Progenitor cell of endocrine pancreas (in vitro differentiated cells): ENCODE measurements around the gene IZUMO4. TPM values are rescaled to one million over a fixed set of nuclear protein-coding genes. Genes with fewer than 3 reads are reported as not detected.
A peak's percentile ranks its signal among the peaks of the same experiment; 100 is the strongest.

ENCODE experiments used
- DNase-seq: peaks from one replicate; pipeline ENCODE4 v3.0.0; 2021; ENCODE audit warnings: low spot score; ENCODE audit not compliant: unreplicated experiment
- H3K27ac Mint-ChIP-seq: 2 replicates; pipeline ENCODE4 v1.8.0; 2021; ENCODE audit warnings: mild to moderate bottlenecking, moderate library complexity, mixed read lengths
- H3K27me3 Mint-ChIP-seq: 2 replicates; pipeline ENCODE4 v1.8.0; 2021; ENCODE audit warnings: mixed read lengths
- H3K36me3 Mint-ChIP-seq: 2 replicates; pipeline ENCODE4 v1.8.0; 2022; ENCODE audit warnings: mixed read lengths; ENCODE audit not compliant: insufficient read depth
- H3K4me1 Mint-ChIP-seq: 2 replicates; pipeline ENCODE4 v1.8.0; 2021; ENCODE audit warnings: low read depth, mixed read lengths
- H3K4me3 Mint-ChIP-seq: 2 replicates; pipeline ENCODE4 v1.8.0; 2021; ENCODE audit warnings: low read depth, mild to moderate bottlenecking, moderate library complexity, mixed read lengths
- H3K9me3 Mint-ChIP-seq: 2 replicates; pipeline ENCODE4 v1.8.0; 2021; ENCODE audit warnings: low read depth, mixed read lengths
- total RNA-seq: library from RNA; stranded (reverse); gene quantifications from 2 replicates; pipeline ENCODE4 v1.2.1, GENCODE V29; 2021
- TF ChIP-seq, protein P1 (sequence below): fragments of 200-600 bp; sonication (generic); IDR thresholded peaks from one replicate; pipeline ENCODE4 v1.5.0; 2021; ENCODE audit warnings: antibody characterized with exemption, mild to moderate bottlenecking; ENCODE audit not compliant: unreplicated experiment

The IZUMO4 gene
- total RNA-seq, 1 donor from 2014 or later, result 16.5 TPM

- TF ChIP-seq, protein P1, sequence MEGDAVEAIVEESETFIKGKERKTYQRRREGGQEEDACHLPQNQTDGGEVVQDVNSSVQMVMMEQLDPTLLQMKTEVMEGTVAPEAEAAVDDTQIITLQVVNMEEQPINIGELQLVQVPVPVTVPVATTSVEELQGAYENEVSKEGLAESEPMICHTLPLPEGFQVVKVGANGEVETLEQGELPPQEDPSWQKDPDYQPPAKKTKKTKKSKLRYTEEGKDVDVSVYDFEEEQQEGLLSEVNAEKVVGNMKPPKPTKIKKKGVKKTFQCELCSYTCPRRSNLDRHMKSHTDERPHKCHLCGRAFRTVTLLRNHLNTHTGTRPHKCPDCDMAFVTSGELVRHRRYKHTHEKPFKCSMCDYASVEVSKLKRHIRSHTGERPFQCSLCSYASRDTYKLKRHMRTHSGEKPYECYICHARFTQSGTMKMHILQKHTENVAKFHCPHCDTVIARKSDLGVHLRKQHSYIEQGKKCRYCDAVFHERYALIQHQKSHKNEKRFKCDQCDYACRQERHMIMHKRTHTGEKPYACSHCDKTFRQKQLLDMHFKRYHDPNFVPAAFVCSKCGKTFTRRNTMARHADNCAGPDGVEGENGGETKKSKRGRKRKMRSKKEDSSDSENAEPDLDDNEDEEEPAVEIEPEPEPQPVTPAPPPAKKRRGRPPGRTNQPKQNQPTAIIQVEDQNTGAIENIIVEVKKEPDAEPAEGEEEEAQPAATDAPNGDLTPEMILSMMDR, result no peak
- Mint-ChIP-seq H3K27me3 (no peaks in the 10 kb centered on the region), H3K4me1 (peaks cover 18% of the 10 kb centered on the region), H3K36me3 (no peaks in the 10 kb centered on the region), H3K4me3 (no peak overlapping the region), H3K27ac (no peak overlapping the region), H3K9me3 (no peaks in the 10 kb centered on the region)
- no peak for DNase-seq
Measured at GRCh38 chr19:2064395-2064787, 32.3 kb upstream of the IZUMO4 start.

GRCh38 chr19:2064788-2065524 is 31.8 kb upstream of the IZUMO4 start:
- Mint-ChIP-seq H3K4me3 (no peak overlapping the region), H3K27ac (no peak overlapping the region), H3K36me3 (peaks cover 3% of the 10 kb centered on the region), H3K9me3 (no peaks in the 10 kb centered on the region), H3K4me1 (peaks cover 16% of the 10 kb centered on the region), H3K27me3 (no peaks in the 10 kb centered on the region)
- no peak for DNase-seq
- TF ChIP-seq, protein P1, result no peak

GRCh38 chr19:2070436-2070827 is 26.3 kb upstream of the IZUMO4 start:
- no peak overlapping the region for H3K27ac Mint-ChIP-seq
- peaks cover 21% of the 10 kb centered on the region for H3K36me3 Mint-ChIP-seq
- TF ChIP-seq, protein P1, result no peak
- H3K27me3 Mint-ChIP-seq, result no peaks in the 10 kb centered on the region
- H3K4me1 Mint-ChIP-seq, result no peaks in the 10 kb centered on the region
- DNase-seq, result no peak
- no peak overlapping the region for H3K4me3 Mint-ChIP-seq
- H3K9me3 Mint-ChIP-seq, result no peaks in the 10 kb centered on the region

DNA sequence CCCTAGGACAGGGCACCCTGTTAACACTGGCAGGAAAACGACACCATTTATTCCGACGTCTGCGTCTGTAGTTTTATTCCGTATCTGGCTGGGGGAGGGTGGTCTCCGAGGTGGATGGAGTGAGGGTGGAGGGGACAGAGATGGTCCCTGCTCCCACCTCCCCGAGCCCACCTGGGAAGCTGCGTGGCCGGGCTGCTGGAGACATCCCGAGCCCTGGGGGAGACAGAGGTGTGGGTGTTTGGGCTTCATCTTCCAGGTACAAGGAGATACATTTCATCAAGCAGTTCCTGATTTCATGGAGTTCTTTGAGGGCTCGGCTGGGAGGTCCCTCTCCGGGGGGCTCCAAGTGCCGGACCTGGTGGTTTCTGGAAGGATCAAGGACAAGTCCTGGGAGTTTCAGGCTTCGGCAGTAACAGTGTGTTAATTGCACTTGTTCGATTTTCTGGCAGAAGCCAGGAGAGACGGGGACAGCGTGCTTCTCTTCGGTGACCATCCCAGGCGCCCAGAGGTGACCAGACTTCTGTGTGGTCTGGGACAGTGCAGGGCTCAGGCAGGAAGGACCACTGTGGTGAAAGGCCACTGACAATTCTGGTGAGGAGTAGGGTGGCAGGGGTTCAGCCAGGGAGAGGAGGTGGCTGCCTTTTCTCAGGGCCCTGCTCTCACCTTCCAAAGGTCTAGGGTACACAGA is 25.6 kb upstream of the IZUMO4 start:
- Mint-ChIP-seq H3K27me3 (no peaks in the 10 kb centered on the region), H3K9me3 (no peaks in the 10 kb centered on the region), H3K4me1 (no peaks in the 10 kb centered on the region), H3K36me3 (peaks cover 21% of the 10 kb centered on the region), H3K4me3 (no peak overlapping the region), H3K27ac (peak overlapping the region; percentile 92)
- TF ChIP-seq, protein P1, result no peak
- no peak for DNase-seq

DNA sequence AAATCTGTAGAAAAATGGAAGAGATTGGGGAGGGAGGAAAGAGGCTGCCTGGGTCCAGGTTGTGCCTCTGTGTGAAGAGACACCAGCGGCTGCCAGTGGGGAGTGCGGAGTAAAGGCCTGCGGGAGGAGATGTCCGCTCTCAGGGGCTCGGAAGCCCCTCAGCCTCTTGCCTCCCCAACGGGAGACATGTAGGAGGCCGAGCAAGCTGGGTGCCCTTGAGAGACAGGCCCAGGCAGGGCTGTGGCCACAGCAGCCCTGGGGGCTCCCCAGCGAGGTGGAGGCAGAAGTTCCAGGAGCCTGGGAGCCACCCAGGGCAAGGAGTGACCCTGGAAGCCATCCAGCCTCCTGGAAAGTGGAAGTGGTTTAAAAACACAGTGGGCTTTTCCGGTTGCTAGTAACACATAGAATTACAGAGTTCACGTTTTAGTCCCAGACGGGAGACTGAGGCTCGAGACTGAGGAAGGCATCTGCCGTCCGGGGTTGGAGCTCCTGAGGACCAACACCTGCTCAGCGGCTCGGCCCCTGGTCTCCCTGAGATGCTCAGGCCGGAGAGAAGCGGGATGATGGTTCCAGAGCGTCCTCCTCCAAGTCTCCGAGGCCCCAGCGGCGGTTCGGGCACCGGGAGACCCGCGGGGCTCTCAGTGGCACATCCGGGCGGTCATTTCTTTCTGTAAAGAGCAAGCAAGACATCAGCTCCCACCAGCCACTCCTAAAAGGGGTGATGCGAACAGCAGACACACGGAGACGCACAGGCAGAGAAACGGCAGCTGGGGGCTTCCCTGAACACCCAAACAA is 23.8 kb upstream of the IZUMO4 start:
- TF ChIP-seq, protein P1, result no peak
- Mint-ChIP-seq H3K4me1 (no peaks in the 10 kb centered on the region), H3K36me3 (peaks cover 21% of the 10 kb centered on the region), H3K27ac (no peak overlapping the region), H3K4me3 (no peak overlapping the region), H3K9me3 (no peaks in the 10 kb centered on the region), H3K27me3 (no peaks in the 10 kb centered on the region)
- no peak for DNase-seq
